Aorta (tissue), 5 donors: ENCODE results near the gene NDUFV1. TPM values are rescaled to one million over a fixed set of nuclear protein-coding genes. Genes with fewer than 3 reads are reported as not detected.
"Not testable (repeated sequence)": the region's sequence is repeated elsewhere in the genome, so short reads cannot be mapped to it uniquely, and the experiment has no call there.

Experiments
- ATAC-seq: fragments of 200-7000 bp; cut with Tn5 transposase; one replicate; pipeline ENCODE4 v1.9.1; 2022; ENCODE audit warnings: moderate library complexity; ENCODE audit not compliant: low FRiP score
- DNase-seq, 2 donors: peaks; one replicate each; pipeline ENCODE4 v3.0.0-alpha.2; 2020
- H3K27ac ChIP-seq, 2 donors: one replicate each; pipeline ENCODE4 v1.5.1; 2013; ENCODE audit warnings: low read length in 2 of 2, mild to moderate bottlenecking in 2 of 2, moderate library complexity in 2 of 2, control low read depth in 1 of 2, inconsistent platforms in 1 of 2, low read depth in 1 of 2
- H3K27me3 ChIP-seq, 2 donors: one replicate each; pipeline ENCODE4 v1.6.1; 2013; ENCODE audit warnings: control low read depth in 1 of 2, low read length in 1 of 2, mild to moderate bottlenecking in 1 of 2, moderate library complexity in 1 of 2; ENCODE audit not compliant: insufficient read depth in 2 of 2, control insufficient read depth in 1 of 2
- H3K36me3 ChIP-seq, 2 donors: one replicate each; pipeline ENCODE4 v1.6.1; 2013; ENCODE audit warnings: control low read depth in 1 of 2, low read length in 1 of 2, mild to moderate bottlenecking in 1 of 2; ENCODE audit not compliant: insufficient read depth in 2 of 2, control insufficient read depth in 1 of 2
- H3K4me1 ChIP-seq, 2 donors: one replicate each; pipeline ENCODE4 v1.6.1; 2013; ENCODE audit warnings: low read length in 2 of 2, control low read depth in 1 of 2, mild to moderate bottlenecking in 1 of 2, moderate library complexity in 1 of 2; ENCODE audit not compliant: insufficient read depth in 2 of 2, control insufficient read depth in 1 of 2
- H3K4me3 ChIP-seq, 2 donors: one replicate each; pipeline ENCODE4 v1.5.1; 2013; ENCODE audit warnings: low read length in 2 of 2, control low read depth in 1 of 2, mild to moderate bottlenecking in 1 of 2
- H3K9me3 ChIP-seq: one replicate; pipeline ENCODE4 v1.6.1; 2013; ENCODE audit warnings: mild to moderate bottlenecking, low read length; ENCODE audit not compliant: control insufficient read depth
- WGBS, 2 donors: extraction: QIAGEN DNeasy Blood & Tissue Kit; methylation state at CpG; one replicate each; pipeline ENCODE4 v1.1.7; 2013; 5-methylcytosine and 5-hydroxymethylcytosine counted together
- intact Hi-C, 2 donors: fragments of 100-400 bp; cut with DNase I; formaldehyde crosslinking; loops; one replicate each; pipeline versions ENCODE4 v1.14.2 to v1.15.0; 2022
- polyA plus RNA-seq, 2 donors: library from polyadenylated mRNA; stranded (reverse); fragments of 200-250 nt; gene quantifications; one replicate each; pipeline ENCODE4 v1.2.3, GENCODE V29; 2013
- total RNA-seq, 2 donors: library from RNA; stranded (reverse); fragmentation: NEBNext Ultra II Directional; extraction: Animal tissue kit (Norgen Biotek cat#: 25700); gene quantifications; one replicate each; pipeline ENCODE4 v1.2.1, GENCODE V29; 2021
- donor health status: healthy with polysubstance abuse.
- donor health status: Bipolar disorder and iron deficiency.
- donor health status: DM: no; HTN: no; CAD: no.
- donor health status: DM: no; HTN: no; CAD: no.
- donor health status: DM: yes; HTN: yes; CAD: no.

Gene NDUFV1
- total and polyA plus RNA-seq, 4 donors = 104 to 295 (median 118) TPM

DNA sequence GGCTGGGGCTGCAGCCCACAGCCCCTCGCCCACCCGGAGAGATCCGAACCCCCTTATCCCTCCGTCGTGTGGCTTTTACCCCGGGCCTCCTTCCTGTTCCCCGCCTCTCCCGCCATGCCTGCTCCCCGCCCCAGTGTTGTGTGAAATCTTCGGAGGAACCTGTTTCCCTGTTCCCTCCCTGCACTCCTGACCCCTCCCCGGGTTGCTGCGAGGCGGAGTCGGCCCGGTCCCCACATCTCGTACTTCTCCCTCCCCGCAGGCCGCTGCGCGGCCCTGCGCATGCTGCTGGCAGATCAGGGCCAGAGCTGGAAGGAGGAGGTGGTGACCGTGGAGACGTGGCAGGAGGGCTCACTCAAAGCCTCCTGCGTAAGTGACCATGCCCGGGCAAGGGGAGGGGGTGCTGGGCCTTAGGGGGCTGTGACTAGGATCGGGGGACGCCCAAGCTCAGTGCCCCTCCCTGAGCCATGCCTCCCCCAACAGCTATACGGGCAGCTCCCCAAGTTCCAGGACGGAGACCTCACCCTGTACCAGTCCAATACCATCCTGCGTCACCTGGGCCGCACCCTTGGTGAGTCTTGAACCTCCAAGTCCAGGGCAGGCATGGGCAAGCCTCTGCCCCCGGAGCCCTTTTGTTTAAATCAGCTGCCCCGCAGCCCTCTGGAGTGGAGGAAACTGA is 22.4 kb upstream of the NDUFV1 start:
- intact Hi-C loops = loop anchor here in 1 of 2 donors (5.0 kb wide), 3 partner anchors 73 to 182 kb away; partner anchors contain the start of genes CDK2AP2, PITPNM1, PPP1CA and TBC1D10C
- H3K27ac ChIP-seq = peak overlapping the region; percentile 80 to 95
- H3K9me3 ChIP-seq = no peaks in the 10 kb centered on the region
- DNase-seq (peak; percentile 90), ATAC-seq (peak; percentile 77)
- H3K4me1 ChIP-seq = no peaks in the 10 kb centered on the region
- WGBS, 2 donors = 6 to 7% methylated on average over 29 to 33 of the region's 33 CpGs
- peak overlapping the region; percentile 58 to 69 for H3K4me3 ChIP-seq
- H3K27me3 ChIP-seq = no peaks in the 10 kb centered on the region
- peaks cover 0 to 5% of the 10 kb centered on the region in 2 donors for H3K36me3 ChIP-seq

DNA sequence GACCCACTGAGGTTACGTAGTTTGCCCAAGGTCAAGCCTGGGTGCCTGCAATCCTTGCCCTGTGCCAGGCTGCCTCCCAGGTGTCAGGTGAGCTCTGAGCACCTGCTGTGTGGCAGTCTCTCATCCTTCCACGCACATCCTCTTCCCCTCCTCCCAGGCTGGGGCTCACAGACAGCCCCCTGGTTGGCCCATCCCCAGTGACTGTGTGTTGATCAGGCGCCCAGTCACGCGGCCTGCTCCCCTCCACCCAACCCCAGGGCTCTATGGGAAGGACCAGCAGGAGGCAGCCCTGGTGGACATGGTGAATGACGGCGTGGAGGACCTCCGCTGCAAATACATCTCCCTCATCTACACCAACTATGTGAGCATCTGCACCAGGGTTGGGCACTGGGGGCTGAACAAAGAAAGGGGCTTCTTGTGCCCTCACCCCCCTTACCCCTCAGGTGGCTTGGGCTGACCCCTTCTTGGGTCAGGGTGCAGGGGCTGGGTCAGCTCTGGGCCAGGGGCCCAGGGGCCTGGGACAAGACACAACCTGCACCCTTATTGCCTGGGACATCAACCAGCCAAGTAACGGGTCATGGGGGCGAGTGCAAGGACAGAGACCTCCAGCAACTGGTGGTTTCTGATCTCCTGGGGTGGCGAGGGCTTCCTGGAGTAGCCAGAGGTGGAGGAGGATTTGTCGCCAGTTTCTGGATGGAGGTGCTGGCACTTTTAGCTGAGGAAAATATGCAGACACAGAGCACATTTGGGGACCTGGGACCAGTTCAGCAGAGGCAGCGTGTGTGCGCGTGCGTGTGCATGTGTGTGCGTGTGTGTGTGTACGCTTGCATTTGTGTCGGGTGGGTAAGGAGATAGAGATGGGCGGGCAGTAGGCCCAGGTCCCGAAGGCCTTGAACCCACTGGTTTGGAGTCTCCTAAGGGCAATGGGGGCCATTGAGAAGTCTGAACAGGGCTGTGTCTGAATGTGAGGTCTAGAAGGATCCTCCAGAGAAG is 21.6 kb upstream of the NDUFV1 start:
- ATAC-seq (no peak), DNase-seq (no peak)
- 72 to 75% methylated on average over 21 of the region's 21 CpGs for WGBS, 2 donors
- H3K27ac ChIP-seq = peak overlapping the region; percentile 80 to 95
- peaks cover 0 to 5% of the 10 kb centered on the region in 2 donors for H3K36me3 ChIP-seq
- intact Hi-C loops = loop anchor here in 1 of 2 donors (5.0 kb wide), 3 partner anchors 72 to 183 kb away; partner anchors contain the start of genes CDK2AP2, PITPNM1, PPP1CA and TBC1D10C
- no peaks in the 10 kb centered on the region for H3K27me3 ChIP-seq
- H3K4me1 ChIP-seq = no peaks in the 10 kb centered on the region
- H3K9me3 ChIP-seq = no peaks in the 10 kb centered on the region
- peak overlapping the region in 1 of 2 donors; percentile 69 for H3K4me3 ChIP-seq

DNA sequence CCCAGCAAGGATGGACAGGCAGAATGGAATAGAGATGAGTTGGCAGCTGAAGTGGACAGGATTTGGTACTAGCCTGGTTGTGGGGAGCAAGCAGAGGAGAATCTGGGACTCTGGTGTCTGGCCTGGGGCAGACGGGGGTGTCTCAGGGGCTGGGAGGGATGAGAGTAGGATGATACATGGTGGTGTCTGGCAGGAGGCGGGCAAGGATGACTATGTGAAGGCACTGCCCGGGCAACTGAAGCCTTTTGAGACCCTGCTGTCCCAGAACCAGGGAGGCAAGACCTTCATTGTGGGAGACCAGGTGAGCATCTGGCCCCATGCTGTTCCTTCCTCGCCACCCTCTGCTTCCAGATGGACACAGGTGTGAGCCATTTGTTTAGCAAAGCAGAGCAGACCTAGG is 20.8 kb upstream of the NDUFV1 start:
- H3K4me3 ChIP-seq = no peak overlapping the region
- no peak for ATAC-seq
- DNase-seq = no peak
- no peak overlapping the region for H3K27ac ChIP-seq
- H3K36me3 ChIP-seq = peaks cover 0 to 5% of the 10 kb centered on the region in 2 donors
- intact Hi-C loops = no loop called here
- H3K4me1 ChIP-seq = no peaks in the 10 kb centered on the region
- WGBS, 2 donors = 88 to 95% methylated on average over 4 of the region's 4 CpGs
- no peaks in the 10 kb centered on the region for H3K9me3 ChIP-seq
- H3K27me3 ChIP-seq = no peaks in the 10 kb centered on the region

DNA sequence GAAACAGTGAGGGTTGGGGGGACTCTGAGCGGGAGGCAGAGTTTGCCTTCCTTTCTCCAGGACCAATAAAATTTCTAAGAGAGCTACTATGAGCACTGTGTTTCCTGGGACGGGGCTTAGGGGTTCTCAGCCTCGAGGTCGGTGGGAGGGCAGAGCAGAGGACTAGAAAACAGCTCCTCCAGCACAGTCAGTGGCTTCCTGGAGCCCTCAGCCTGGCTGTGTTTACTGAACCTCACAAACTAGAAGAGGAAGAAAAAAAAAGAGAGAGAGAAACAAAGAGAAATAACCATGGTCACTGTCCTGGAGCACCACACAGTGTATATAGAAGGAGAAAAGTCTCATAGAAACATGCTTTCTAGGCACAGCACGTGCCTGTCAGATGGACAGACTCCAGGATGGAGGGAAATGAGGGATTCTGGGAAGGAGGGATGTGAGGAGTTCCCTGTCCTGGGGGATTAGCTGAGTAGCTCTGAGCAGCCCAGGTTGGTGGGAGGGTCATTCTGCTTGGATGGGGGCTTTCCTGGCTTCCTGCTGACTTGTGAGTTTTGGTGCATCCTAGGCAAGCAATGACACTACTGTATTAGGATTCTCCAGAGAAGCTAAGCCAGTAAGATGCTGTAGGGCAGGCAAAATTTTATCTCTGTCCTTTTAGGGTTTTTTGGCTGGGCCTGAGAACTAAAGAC is 20.0 kb upstream of the NDUFV1 start:
- H3K36me3 ChIP-seq = peaks cover 0 to 5% of the 10 kb centered on the region in 2 donors
- H3K4me1 ChIP-seq = no peaks in the 10 kb centered on the region
- H3K9me3 ChIP-seq = no peaks in the 10 kb centered on the region
- no peak overlapping the region for H3K27ac ChIP-seq
- 75 to 81% methylated on average over 5 of the region's 5 CpGs for WGBS, 2 donors
- DNase-seq (no peak), ATAC-seq (no peak)
- H3K4me3 ChIP-seq = no peak overlapping the region
- intact Hi-C loops = no loop called here
- H3K27me3 ChIP-seq = no peaks in the 10 kb centered on the region

DNA sequence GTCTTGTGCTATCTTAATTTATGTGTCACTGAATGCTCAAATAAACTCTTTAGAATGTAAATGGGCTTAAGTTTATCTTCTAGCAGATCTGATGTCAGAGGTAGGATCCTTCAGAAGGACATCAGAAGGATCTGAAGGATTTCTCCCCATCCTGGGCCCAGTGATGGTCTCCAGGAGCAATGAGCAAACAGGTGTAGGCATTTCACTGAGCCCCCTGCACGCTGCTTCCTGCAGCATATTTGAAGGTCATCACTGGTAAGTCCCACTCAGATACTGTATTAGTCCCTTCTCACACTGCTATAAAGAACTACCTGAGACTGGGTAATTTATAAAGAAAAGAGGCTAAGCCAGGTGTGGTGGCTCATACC is 18.6 kb upstream of the NDUFV1 start:
- Histone ChIP-seq H3K36me3 (peaks cover 0 to 5% of the 10 kb centered on the region in 2 donors), H3K27me3 (no peaks in the 10 kb centered on the region), H3K4me3 (no peak overlapping the region), H3K4me1 (no peaks in the 10 kb centered on the region), H3K9me3 (no peaks in the 10 kb centered on the region), H3K27ac (no peak overlapping the region)
- 94 to 100% methylated on average over 1 of the region's 1 CpG for WGBS, 2 donors
- no peak for DNase-seq
- intact Hi-C loops = no loop called here
- ATAC-seq = no peak

DNA sequence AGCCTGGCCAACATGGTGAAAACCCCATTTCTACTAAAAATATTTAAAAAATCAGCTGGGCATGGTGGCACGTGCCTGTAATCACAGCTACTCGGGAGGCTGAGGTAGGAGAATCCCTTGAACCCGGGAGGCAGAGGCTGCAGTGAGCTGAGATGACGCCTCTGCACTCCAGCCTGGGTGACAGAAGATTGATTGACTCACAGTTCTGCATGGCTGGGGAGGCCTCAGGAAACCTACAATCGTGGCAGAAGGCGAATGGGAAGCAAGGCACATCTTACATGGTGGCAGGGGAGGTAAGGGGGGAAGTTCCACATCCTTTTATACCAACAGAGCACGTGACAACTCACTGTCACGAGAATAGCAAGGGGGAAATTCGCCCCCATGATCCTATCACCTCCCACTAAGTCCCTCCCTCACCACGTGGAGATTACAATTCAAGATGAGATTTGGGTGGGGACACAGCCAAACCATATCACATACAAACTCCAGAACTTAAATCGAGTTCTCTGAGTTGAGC is 17.8 kb upstream of the NDUFV1 start:
- DNase-seq, H3K4me3 ChIP-seq, H3K36me3 ChIP-seq, H3K27ac ChIP-seq, H3K9me3 ChIP-seq, ATAC-seq, H3K4me1 ChIP-seq, intact Hi-C loops, H3K27me3 ChIP-seq: not testable (repeated sequence)
- 72 to 76% methylated on average over 11 of the region's 11 CpGs for WGBS, 2 donors

DNA sequence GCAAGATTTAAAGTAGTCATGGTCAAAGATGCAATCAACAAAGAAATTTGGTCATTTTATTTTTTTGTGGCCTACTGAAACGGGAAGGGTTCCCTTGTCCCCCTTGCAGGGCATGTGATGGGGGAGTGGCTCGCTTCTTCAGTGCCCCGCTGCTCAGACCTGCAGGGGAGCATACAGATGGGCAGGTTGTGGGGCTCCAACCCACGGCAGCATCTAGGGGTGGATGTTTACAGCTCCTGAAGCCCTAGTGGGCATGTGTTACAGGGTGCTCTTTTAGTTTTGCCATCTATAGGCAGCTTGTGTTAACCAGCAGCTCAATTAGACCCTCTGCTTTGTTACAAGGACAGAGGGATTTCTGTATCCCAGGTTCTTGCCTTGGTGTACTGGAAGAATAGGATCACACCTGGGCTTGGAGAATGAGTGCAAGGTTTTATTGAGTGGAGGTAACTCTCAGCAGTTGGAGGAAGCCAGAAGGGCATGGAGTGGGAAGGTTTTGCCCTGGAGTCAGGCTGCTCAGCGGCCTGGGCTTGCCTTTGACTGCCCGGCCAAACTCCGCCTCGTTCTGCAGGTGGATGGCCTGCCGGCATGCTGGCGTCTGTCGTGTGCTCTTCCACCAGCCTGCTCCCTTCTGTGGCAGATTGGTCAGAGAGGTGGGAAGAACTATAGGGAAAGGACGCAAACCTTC is 13.7 kb upstream of the NDUFV1 start:
- WGBS, 2 donors = 74 to 76% methylated on average over 12 of the region's 12 CpGs
- Histone ChIP-seq H3K9me3 (no peaks in the 10 kb centered on the region), H3K27me3 (no peaks in the 10 kb centered on the region), H3K4me3 (no peak overlapping the region), H3K4me1 (no peaks in the 10 kb centered on the region), H3K36me3 (no peaks in the 10 kb centered on the region), H3K27ac (peak overlapping the region; percentile 58 to 91)
- ATAC-seq = no peak
- no peak for DNase-seq
- intact Hi-C loops = no loop called here

DNA sequence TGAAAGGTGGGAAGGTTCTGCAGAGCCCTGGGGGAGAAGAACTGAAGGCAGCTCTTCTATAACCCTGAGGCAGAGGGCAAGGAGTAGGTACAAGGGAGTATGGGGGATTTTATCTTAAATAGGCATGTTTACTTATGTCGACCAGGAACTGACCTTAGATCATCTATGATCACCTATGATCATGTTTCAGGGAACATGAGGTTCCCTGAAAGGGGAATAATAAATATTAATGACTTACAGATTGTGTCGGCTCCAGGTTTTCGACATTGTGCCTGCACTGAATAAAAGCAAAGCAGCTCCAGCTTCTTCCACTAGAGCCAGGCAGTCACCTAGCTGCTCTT is 13.2 kb upstream of the NDUFV1 start:
- ATAC-seq = no peak
- intact Hi-C loops = no loop called here
- no peak for DNase-seq
- 27 to 33% methylated on average over 3 of the region's 3 CpGs for WGBS, 2 donors
- Histone ChIP-seq H3K36me3 (no peaks in the 10 kb centered on the region), H3K9me3 (no peaks in the 10 kb centered on the region), H3K27me3 (no peaks in the 10 kb centered on the region), H3K4me3 (no peak overlapping the region), H3K27ac (peak overlapping the region; percentile 82 to 91), H3K4me1 (no peaks in the 10 kb centered on the region)
